Activated naive CD8-positive, alpha-beta T cell (primary cell): ENCODE data around the gene SLC25A47.

Experiments
- H3K27ac Mint-ChIP-seq: one replicate; pipeline ENCODE4 v1.8.0; 2021; ENCODE audit warnings: mixed read lengths
- H3K27me3 Mint-ChIP-seq: one replicate; pipeline ENCODE4 v1.8.0; 2021; ENCODE audit warnings: mixed read lengths
- H3K36me3 Mint-ChIP-seq: one replicate; pipeline ENCODE4 v1.8.0; 2021; ENCODE audit warnings: mixed read lengths
- H3K4me1 Mint-ChIP-seq: one replicate; pipeline ENCODE4 v1.8.0; 2021; ENCODE audit warnings: low read depth, mixed read lengths
- H3K4me3 Mint-ChIP-seq: one replicate; pipeline ENCODE4 v1.8.0; 2021; ENCODE audit warnings: mild to moderate bottlenecking, mixed read lengths
- H3K9me3 Mint-ChIP-seq: one replicate; pipeline ENCODE4 v1.8.0; 2021; ENCODE audit warnings: low read depth, mixed read lengths

Gene SLC25A47

DNA sequence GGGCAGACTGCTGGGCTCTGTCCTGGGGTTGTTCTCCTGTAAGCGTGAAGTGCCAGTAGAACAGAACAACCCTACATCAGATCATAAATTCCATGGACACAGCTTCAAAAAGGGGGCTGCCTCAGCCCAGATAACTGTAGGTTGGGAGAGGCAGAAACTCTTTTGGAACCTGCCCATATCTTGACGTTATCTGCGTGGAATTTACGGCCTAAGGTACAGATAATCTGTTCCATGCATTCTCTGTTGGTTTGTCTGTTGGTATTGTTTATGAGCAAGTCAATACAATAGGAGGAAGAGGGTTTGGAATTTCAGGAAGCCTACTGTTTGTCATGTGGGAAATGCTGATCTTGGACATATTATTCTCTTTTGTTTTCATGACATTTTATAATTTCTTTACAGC lies 36.7 kb downstream of the SLC25A47 start:
- no peaks in the 10 kb centered on the region for H3K9me3 Mint-ChIP-seq
- no peak overlapping the region for H3K27ac Mint-ChIP-seq
- H3K4me1 Mint-ChIP-seq: peaks cover 11% of the 10 kb centered on the region
- H3K27me3 Mint-ChIP-seq: no peaks in the 10 kb centered on the region
- H3K4me3 Mint-ChIP-seq: no peak overlapping the region
- H3K36me3 Mint-ChIP-seq: peaks cover 38% of the 10 kb centered on the region

DNA sequence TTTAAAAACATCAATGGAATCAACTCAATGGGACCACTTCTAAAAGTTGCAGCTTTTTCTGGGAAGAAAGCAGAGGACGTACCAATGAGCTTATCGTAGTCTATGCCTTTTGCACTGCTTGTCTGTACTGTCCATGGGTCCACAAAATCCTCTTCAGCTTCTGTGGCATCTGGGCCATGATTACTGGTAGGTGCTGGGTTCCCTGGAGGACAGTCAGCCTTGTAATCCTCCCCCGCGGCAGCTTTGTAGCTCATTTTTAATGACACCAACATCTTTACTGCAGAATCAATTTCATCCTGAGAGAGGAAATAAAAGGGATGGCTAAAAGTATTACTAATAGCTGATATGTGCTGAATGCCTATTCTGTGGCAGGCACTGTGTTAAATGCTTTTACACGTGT lies 38.5 kb downstream of the SLC25A47 start:
- peaks cover 37% of the 10 kb centered on the region for H3K36me3 Mint-ChIP-seq
- no peaks in the 10 kb centered on the region for H3K27me3 Mint-ChIP-seq
- H3K27ac Mint-ChIP-seq: no peak overlapping the region

GRCh38 chr14:100362311-100362927 lies 39.3 kb downstream of the SLC25A47 start:
- peaks cover 13% of the 10 kb centered on the region for H3K4me1 Mint-ChIP-seq
- H3K27ac Mint-ChIP-seq: no peak overlapping the region
- H3K4me3 Mint-ChIP-seq: no peak overlapping the region
- no peaks in the 10 kb centered on the region for H3K27me3 Mint-ChIP-seq
- H3K36me3 Mint-ChIP-seq: peaks cover 40% of the 10 kb centered on the region
- H3K9me3 Mint-ChIP-seq: no peaks in the 10 kb centered on the region

More for the DNA sequence above, 38.5 kb downstream of the SLC25A47 start:
- H3K4me3 Mint-ChIP-seq: no peak overlapping the region
- no peaks in the 10 kb centered on the region for H3K9me3 Mint-ChIP-seq
- H3K4me1 Mint-ChIP-seq: peaks cover 13% of the 10 kb centered on the region

DNA sequence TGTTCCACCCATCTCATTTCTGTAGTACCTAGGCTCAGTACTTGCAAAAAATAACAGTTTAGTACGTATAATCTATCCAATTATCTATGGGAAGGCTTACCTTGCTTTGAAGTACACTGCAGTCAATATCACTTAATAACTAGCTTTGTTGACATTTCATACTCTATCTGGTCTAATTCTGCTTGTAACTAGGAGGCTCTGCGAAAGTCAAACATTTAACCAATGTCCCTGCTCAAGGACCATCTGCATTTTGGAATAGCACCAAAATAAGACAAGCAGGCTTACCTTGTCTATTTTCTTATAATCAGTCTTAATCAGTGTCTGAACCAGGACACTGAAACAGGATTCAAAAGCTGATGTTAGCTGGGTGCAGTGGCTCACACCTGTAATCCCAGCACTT lies 39.9 kb downstream of the SLC25A47 start:
- Mint-ChIP-seq H3K27ac (no peak overlapping the region), H3K36me3 (peaks cover 44% of the 10 kb centered on the region), H3K4me1 (peaks cover 12% of the 10 kb centered on the region), H3K27me3 (no peaks in the 10 kb centered on the region), H3K4me3 (no peak overlapping the region), H3K9me3 (no peaks in the 10 kb centered on the region)

- peaks cover 9% of the 10 kb centered on the region for H3K4me1 Mint-ChIP-seq
- H3K4me3 Mint-ChIP-seq: no peak overlapping the region
- H3K27me3 Mint-ChIP-seq: no peaks in the 10 kb centered on the region
- no peak overlapping the region for H3K27ac Mint-ChIP-seq
- H3K9me3 Mint-ChIP-seq: no peaks in the 10 kb centered on the region
- H3K36me3 Mint-ChIP-seq: peaks cover 37% of the 10 kb centered on the region
These were observed 41.3 kb downstream of the SLC25A47 start for GRCh38 chr14:100364403-100364802.

GRCh38 chr14:100365741-100366140 lies 42.6 kb downstream of the SLC25A47 start:
- no peaks in the 10 kb centered on the region for H3K27me3 Mint-ChIP-seq
- H3K36me3 Mint-ChIP-seq: peaks cover 33% of the 10 kb centered on the region
- H3K9me3 Mint-ChIP-seq: no peaks in the 10 kb centered on the region
- no peak overlapping the region for H3K27ac Mint-ChIP-seq
- H3K4me3 Mint-ChIP-seq: no peak overlapping the region
- peaks cover 14% of the 10 kb centered on the region for H3K4me1 Mint-ChIP-seq

DNA sequence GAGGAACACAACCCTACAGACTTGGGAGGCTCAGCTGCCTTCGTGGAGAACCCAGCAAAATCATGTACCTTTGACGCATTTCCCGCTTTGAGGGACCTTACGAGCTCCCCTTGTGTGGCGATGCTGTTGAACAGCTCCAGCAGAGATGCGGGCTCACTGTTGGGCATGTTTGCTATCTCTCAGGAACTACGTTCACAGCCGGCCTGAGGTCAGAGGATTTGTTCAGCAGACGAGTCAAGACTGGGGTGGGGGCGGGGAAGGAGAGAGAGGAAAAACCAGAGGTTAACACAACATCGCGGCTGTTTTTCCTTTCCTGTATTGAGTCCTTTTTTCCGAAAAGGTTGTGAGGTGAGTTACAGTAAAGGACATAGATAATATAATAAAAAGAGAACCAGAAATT lies 45.9 kb downstream of the SLC25A47 start:
- Mint-ChIP-seq H3K27me3 (no peaks in the 10 kb centered on the region), H3K4me1 (peaks cover 33% of the 10 kb centered on the region), H3K27ac (no peak overlapping the region), H3K36me3 (peaks cover 32% of the 10 kb centered on the region), H3K4me3 (no peak overlapping the region), H3K9me3 (no peaks in the 10 kb centered on the region)

DNA sequence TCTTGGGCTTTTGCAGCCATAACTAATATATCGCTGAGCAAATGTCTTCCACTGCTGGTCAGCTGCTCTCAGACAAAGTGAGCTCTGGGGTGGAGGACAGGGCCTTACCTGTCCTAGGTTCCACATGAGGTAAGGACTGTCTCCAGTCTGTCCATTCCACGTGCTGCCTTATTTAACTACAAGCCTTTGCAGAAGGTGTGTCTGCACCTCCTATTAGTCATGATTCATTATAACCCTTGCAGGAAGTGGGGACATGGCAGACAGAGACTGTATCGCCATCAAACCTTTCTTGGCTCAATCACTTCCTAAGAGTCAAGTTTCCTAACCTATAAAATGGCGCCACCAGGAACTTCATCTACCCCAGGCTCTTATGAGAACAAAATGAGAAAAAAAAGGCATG lies 46.9 kb downstream of the SLC25A47 start:
- Mint-ChIP-seq H3K4me3 (peak overlapping the region; percentile 13), H3K36me3 (peaks cover 35% of the 10 kb centered on the region), H3K4me1 (peaks cover 43% of the 10 kb centered on the region), H3K27me3 (no peaks in the 10 kb centered on the region), H3K27ac (no peak overlapping the region), H3K9me3 (no peaks in the 10 kb centered on the region)

GRCh38 chr14:100371773-100372172 lies 48.6 kb downstream of the SLC25A47 start:
- peaks cover 47% of the 10 kb centered on the region for H3K4me1 Mint-ChIP-seq
- H3K27me3 Mint-ChIP-seq: no peaks in the 10 kb centered on the region
- peak overlapping the region; percentile 46 for H3K27ac Mint-ChIP-seq
- no peaks in the 10 kb centered on the region for H3K9me3 Mint-ChIP-seq
- peaks cover 32% of the 10 kb centered on the region for H3K36me3 Mint-ChIP-seq
- H3K4me3 Mint-ChIP-seq: peak overlapping the region; percentile 59

- Mint-ChIP-seq H3K4me3 (peak overlapping the region; percentile 98), H3K4me1 (peaks cover 50% of the 10 kb centered on the region), H3K27me3 (no peaks in the 10 kb centered on the region), H3K27ac (peak overlapping the region; percentile 100), H3K36me3 (peaks cover 30% of the 10 kb centered on the region), H3K9me3 (no peaks in the 10 kb centered on the region)
These were observed 49.4 kb downstream of the SLC25A47 start for GRCh38 chr14:100372357-100373048.

- H3K4me3 Mint-ChIP-seq: peak overlapping the region; percentile 98
- H3K27ac Mint-ChIP-seq: peak overlapping the region; percentile 100
- H3K27me3 Mint-ChIP-seq: no peaks in the 10 kb centered on the region
- H3K4me1 Mint-ChIP-seq: peaks cover 50% of the 10 kb centered on the region
- H3K36me3 Mint-ChIP-seq: peaks cover 23% of the 10 kb centered on the region
- no peaks in the 10 kb centered on the region for H3K9me3 Mint-ChIP-seq
These were observed 51.1 kb downstream of the SLC25A47 start for GRCh38 chr14:100374270-100374669.

GRCh38 chr14:100374876-100375265 lies 51.7 kb downstream of the SLC25A47 start:
- Mint-ChIP-seq H3K27ac (peak overlapping the region; percentile 100), H3K4me3 (peak overlapping the region; percentile 98), H3K4me1 (peaks cover 50% of the 10 kb centered on the region), H3K27me3 (no peaks in the 10 kb centered on the region), H3K9me3 (no peaks in the 10 kb centered on the region), H3K36me3 (peaks cover 22% of the 10 kb centered on the region)

- Mint-ChIP-seq H3K4me3 (peak overlapping the region; percentile 98), H3K9me3 (no peaks in the 10 kb centered on the region), H3K27me3 (no peaks in the 10 kb centered on the region), H3K27ac (peak overlapping the region; percentile 100), H3K4me1 (peaks cover 45% of the 10 kb centered on the region), H3K36me3 (peaks cover 17% of the 10 kb centered on the region)
These were observed 52.3 kb downstream of the SLC25A47 start for GRCh38 chr14:100375266-100375962.

DNA sequence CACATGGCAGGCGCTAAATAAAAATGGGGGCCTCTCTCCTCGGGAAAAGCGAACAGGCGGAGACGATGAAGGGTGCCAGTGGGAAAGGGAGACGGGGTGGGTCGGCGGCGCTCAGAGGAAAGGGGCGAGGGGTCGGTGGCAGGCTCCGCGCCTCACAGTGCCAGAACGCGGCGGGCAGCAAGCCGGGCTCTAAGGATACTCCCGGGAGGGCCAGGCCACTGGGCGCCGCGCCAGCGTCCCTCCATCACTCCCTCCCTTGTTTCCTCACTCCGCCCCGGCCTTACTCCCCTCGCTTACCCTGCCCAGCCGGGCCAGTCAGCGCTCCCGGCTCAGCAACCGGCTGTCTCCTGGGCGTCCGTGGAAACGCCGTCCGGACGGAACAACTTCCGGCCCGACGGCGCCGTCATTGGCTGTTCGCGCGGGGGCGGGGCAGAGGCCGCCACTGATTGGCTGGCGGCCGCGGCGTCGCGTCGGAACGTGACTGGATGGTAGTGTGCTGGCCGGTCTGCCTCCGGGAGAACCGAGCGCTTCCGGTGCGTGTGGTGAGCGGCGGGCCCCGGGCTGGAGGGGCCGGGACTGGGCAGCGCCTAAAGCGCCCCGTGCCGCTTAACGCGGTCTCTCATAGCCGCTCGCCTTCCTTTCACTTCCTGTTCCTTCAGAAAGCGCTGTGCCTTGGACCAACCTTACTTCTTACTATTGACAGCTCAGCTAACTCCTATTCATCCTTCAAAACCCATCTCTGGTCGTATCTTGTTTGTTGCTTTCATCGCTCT lies 53.0 kb downstream of the SLC25A47 start, which contains the start of gene WDR25:
WDR25 (plus strand) TSS at position 523 of the 773 bp plus-strand sequence.
- Mint-ChIP-seq H3K4me1 (peaks cover 45% of the 10 kb centered on the region), H3K36me3 (peaks cover 17% of the 10 kb centered on the region), H3K27ac (peak within 1 kb of the TSS; percentile 100), H3K9me3 (no peaks in the 10 kb centered on the region), H3K4me3 (peak within 1 kb of the TSS; percentile 98), H3K27me3 (no peaks in the 10 kb centered on the region)
